GM12891 (cell line): ENCODE results near the gene ZGRF1.
"Not testable (repeated sequence)": the region's sequence is repeated elsewhere in the genome, so short reads cannot be mapped to it uniquely, and the experiment has no call there.

Experiments
- POLR2A ChIP-seq: IDR thresholded peaks from 2 replicates; pipeline ENCODE4 v1.6.1; 2011; ENCODE audit warnings: low read depth, low read length, control low read depth
- POLR2AphosphoS5 ChIP-seq: IDR thresholded peaks from 2 replicates; pipeline ENCODE4 v1.6.1; 2011; ENCODE audit warnings: low read depth, low read length, control low read depth
- SPI1 ChIP-seq: IDR thresholded peaks from 2 replicates; pipeline ENCODE4 v1.6.1; 2011; ENCODE audit warnings: low read depth, low read length, control low read depth
- TAF1 ChIP-seq: IDR thresholded peaks from 2 replicates; pipeline ENCODE4 v1.6.1; 2011; ENCODE audit warnings: low read depth, low read length, control low read depth

DNA sequence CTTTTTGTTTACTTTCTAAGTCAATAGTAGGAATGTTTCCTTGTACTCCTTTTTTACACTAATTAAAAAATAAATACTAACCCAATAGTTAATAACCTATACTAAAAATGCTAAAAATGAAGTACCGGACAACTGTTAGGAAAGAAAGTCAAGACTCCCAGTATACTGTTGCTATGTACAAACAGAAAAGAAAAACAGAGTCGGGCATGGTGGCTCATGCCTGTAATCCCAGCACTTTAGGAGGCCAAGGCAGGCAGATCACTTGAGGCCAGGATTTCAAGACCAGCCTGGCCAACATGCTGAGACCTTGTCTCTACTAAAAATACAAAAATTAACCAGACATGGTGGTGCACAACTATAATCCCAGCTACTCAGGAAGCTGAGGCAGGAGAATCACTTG, 23.9 kb downstream of the ZGRF1 start:
- not testable (repeated sequence) for TF ChIP-seq POLR2A, POLR2AphosphoS5, SPI1, TAF1
